Thoracic aorta (tissue), 2 donors: ENCODE measurements around the gene MUC5B. TPM values are rescaled to one million over a fixed set of nuclear protein-coding genes. Genes with fewer than 3 reads are reported as not detected.

Source experiments
- ATAC-seq: fragments of 150-250 bp; one replicate; pipeline ENCODE4 v1.8.0; 2017; ENCODE audit warnings: low read depth; ENCODE audit not compliant: insufficient number of reproducible peaks, low FRiP score
- DNase-seq: peaks from one replicate; pipeline ENCODE4 v3.0.0-alpha.2; 2020; ENCODE audit warnings: low spot score
- H3K27ac ChIP-seq, 2 donors: fragments of 200-600 bp; sonication (generic); 1 replicate in 1 of 2; 2 replicates in 1 of 2; pipeline ENCODE4 v1.5.1; 2016; ENCODE audit warnings: mild to moderate bottlenecking in 2 of 2, moderate library complexity in 2 of 2
- H3K27me3 ChIP-seq: fragments of 200-600 bp; sonication (generic); replicated peaks from 2 replicates; pipeline ENCODE4 v1.6.0; 2016; ENCODE audit warnings: mild to moderate bottlenecking; ENCODE audit not compliant: insufficient read depth
- H3K36me3 ChIP-seq: fragments of 200-600 bp; sonication (generic); one replicate; pipeline ENCODE4 v1.5.1; 2016
- H3K4me1 ChIP-seq, 2 donors: fragments of 200-600 bp; sonication (generic); 1 replicate in 1 of 2; 2 replicates in 1 of 2; pipeline versions ENCODE4 v1.5.1 to v1.6.0; 2016; ENCODE audit warnings: low read depth in 2 of 2, mild to moderate bottlenecking in 1 of 2; ENCODE audit not compliant: control insufficient read depth in 1 of 2
- H3K4me3 ChIP-seq: fragments of 200-600 bp; sonication (generic); 2 replicates; pipeline ENCODE4 v1.5.1; 2016; ENCODE audit warnings: mild to moderate bottlenecking
- H3K9me3 ChIP-seq: fragments of 200-600 bp; sonication (generic); 2 replicates; pipeline ENCODE4 v1.5.1; 2016
- CTCF ChIP-seq: fragments of 200-600 bp; sonication (generic); IDR thresholded peaks from one replicate; pipeline ENCODE4 v1.5.1; 2019; ENCODE audit warnings: antibody characterized with exemption
- total RNA-seq, 2 donors: library from RNA; depleted of rRNA; stranded (reverse); fragments of >200 nt; gene quantifications; one replicate each; pipeline versions ENCODE4 v1.1.0 to v1.2.3, GENCODE V29; 2016

Gene MUC5B
- total RNA-seq, 2 donors from 2014 or later: not detected

- H3K4me1 ChIP-seq: no peaks in the 10 kb centered on the region
- ATAC-seq: no peak
- no peak overlapping the region for H3K27ac ChIP-seq
- no peaks in the 10 kb centered on the region for H3K27me3 ChIP-seq
- no peak for DNase-seq
- H3K36me3 ChIP-seq: no peaks in the 10 kb centered on the region
- no peak for TF ChIP-seq CTCF
- H3K9me3 ChIP-seq: no peaks in the 10 kb centered on the region
- H3K4me3 ChIP-seq: no peak overlapping the region
These were observed 5.7 kb upstream of the MUC5B start for GRCh38 chr11:1217151-1217550.

- H3K36me3 ChIP-seq: no peaks in the 10 kb centered on the region
- no peak overlapping the region for H3K4me3 ChIP-seq
- H3K27me3 ChIP-seq: no peaks in the 10 kb centered on the region
- no peaks in the 10 kb centered on the region for H3K4me1 ChIP-seq
- no peak for DNase-seq
- no peaks in the 10 kb centered on the region for H3K9me3 ChIP-seq
- TF ChIP-seq CTCF: no peak
- no peak for ATAC-seq
- H3K27ac ChIP-seq: no peak overlapping the region
These were observed 4.5 kb upstream of the MUC5B start for GRCh38 chr11:1218256-1218787.

DNA sequence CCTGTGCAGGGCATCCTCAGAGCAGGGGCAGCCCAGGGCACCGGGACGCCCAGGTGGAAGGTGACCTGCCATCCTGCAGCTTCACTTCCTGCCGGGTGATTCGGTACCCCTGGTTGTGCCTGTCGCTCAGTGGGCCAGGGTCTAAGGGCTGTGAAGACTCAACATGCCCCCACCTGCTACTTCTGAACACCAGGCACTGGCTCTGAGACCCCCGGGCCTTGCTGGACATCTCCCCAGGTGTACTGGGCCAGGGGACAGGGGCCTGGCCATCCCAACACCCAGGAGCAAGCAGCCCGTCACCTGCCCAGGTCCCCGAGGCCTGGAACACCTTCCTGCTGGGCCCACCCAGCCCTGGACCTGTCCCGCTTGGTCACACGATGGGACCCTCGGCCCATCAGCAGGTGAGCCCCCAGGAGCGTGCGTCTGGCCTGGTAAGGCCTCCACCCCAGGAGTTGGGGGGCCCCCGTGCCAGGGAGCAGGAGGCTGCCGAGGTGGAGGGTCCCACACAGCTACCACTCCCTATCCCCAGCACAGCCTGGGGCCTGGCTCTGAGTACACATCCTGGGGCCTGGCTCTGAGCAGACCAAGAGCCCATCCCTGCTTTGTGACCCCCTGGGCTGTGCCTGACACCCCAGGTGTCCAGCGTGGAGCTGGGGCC, 3.9 kb upstream of the MUC5B start:
- DNase-seq (no peak), ATAC-seq (no peak)
- no peaks in the 10 kb centered on the region for H3K27me3 ChIP-seq

DNA sequence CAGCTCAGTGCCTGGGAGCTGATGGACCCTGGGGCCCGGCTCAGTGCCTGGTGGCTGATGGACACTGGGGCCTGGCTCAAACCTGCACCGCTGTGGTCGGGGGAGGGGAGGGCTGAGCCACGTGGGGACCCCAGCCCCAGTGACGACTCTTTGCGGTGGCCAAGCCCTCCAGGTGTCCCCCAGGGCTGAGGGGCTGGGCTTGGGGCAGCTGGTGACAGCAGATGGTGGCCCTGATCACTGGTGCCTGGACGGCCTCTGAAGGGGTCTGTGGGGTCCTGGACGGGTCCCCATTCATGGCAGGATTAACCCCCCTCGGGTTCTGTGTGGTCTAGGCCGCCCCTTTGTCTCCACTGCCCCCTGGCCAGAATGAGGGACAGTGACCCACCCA, 3.4 kb upstream of the MUC5B start:
- H3K27ac ChIP-seq: no peak overlapping the region
- DNase-seq (no peak), ATAC-seq (no peak)
- no peak overlapping the region for H3K4me3 ChIP-seq
- no peaks in the 10 kb centered on the region for H3K9me3 ChIP-seq
- no peak for TF ChIP-seq CTCF
- no peaks in the 10 kb centered on the region for H3K4me1 ChIP-seq
- H3K36me3 ChIP-seq: no peaks in the 10 kb centered on the region
- no peaks in the 10 kb centered on the region for H3K27me3 ChIP-seq

More for the DNA sequence above, 3.9 kb upstream of the MUC5B start:
- no peaks in the 10 kb centered on the region for H3K4me1 ChIP-seq
- no peak for TF ChIP-seq CTCF
- H3K9me3 ChIP-seq: no peaks in the 10 kb centered on the region
- no peak overlapping the region for H3K4me3 ChIP-seq
- no peaks in the 10 kb centered on the region for H3K36me3 ChIP-seq
- no peak overlapping the region for H3K27ac ChIP-seq

- H3K27ac ChIP-seq: no peak overlapping the region
These were observed 2.7 kb upstream of the MUC5B start for GRCh38 chr11:1219834-1220815.

More at GRCh38 chr11:1219834-1220815, 2.7 kb upstream of the MUC5B start:
- no peak for TF ChIP-seq CTCF
- no peaks in the 10 kb centered on the region for H3K27me3 ChIP-seq
- H3K4me3 ChIP-seq: no peak overlapping the region
- H3K4me1 ChIP-seq: no peaks in the 10 kb centered on the region
- no peaks in the 10 kb centered on the region for H3K36me3 ChIP-seq
- DNase-seq (no peak), ATAC-seq (no peak)
- no peaks in the 10 kb centered on the region for H3K9me3 ChIP-seq
